MM.1S (cell line): ENCODE data around the gene SOX13.

Source experiments
- DNase-seq: peaks from one replicate; pipeline ENCODE4 v3.0.0-alpha.2; 2015
- H2AFZ ChIP-seq: fragments of 300-600 bp; sonication (generic); 2 replicates; pipeline ENCODE4 v1.6.0; 2016; ENCODE audit warnings: antibody characterized with exemption, low read length
- H3F3A ChIP-seq: fragments of 300-600 bp; sonication (generic); 2 replicates; pipeline ENCODE4 v1.6.1; 2016; ENCODE audit warnings: mild to moderate bottlenecking, antibody characterized with exemption, low read length, moderate library complexity, mixed read lengths; ENCODE audit not compliant: insufficient read depth
- H3K27ac ChIP-seq: fragments of 300-600 bp; sonication (generic); 2 replicates; pipeline ENCODE4 v1.5.1; 2016; ENCODE audit warnings: mild to moderate bottlenecking, low read length
- H3K27me3 ChIP-seq: fragments of 300-600 bp; sonication (generic); replicated peaks from 2 replicates; pipeline ENCODE4 v1.6.0; 2016; ENCODE audit warnings: low read length; ENCODE audit not compliant: insufficient read depth
- H3K36me3 ChIP-seq: fragments of 300-600 bp; sonication (generic); replicated peaks from 2 replicates; pipeline ENCODE4 v1.6.1; 2016; ENCODE audit warnings: mild to moderate bottlenecking, low read length, mixed read lengths; ENCODE audit not compliant: insufficient read depth
- H3K4me1 ChIP-seq: fragments of 300-600 bp; sonication (generic); 2 replicates; pipeline ENCODE4 v1.6.1; 2016; ENCODE audit warnings: low read length, mixed read lengths
- H3K4me2 ChIP-seq: fragments of 300-600 bp; sonication (generic); 2 replicates; pipeline ENCODE4 v1.6.0; 2016; ENCODE audit warnings: low read depth, low read length
- H3K4me3 ChIP-seq: fragments of 300-600 bp; sonication (generic); 2 replicates; pipeline ENCODE4 v1.5.1; 2016; ENCODE audit warnings: low read length, mixed read lengths
- H3K79me2 ChIP-seq: fragments of 300-600 bp; sonication (generic); 2 replicates; pipeline ENCODE4 v1.6.1; 2016; ENCODE audit warnings: mixed run types, low read length, mixed read lengths
- H3K9ac ChIP-seq: fragments of 300-600 bp; sonication (generic); 2 replicates; pipeline ENCODE4 v1.6.1; 2016; ENCODE audit warnings: low read length, mixed read lengths
- H3K9me2 ChIP-seq: fragments of 300-600 bp; sonication (generic); replicated peaks from 2 replicates; pipeline ENCODE4 v1.6.1; 2016; ENCODE audit warnings: mild to moderate bottlenecking, low read length, mixed read lengths; ENCODE audit not compliant: insufficient read depth
- H3K9me3 ChIP-seq: fragments of 300-600 bp; sonication (generic); replicated peaks from 2 replicates; pipeline ENCODE4 v1.6.1; 2016; ENCODE audit warnings: mild to moderate bottlenecking, low read length, mixed read lengths; ENCODE audit not compliant: insufficient read depth
- H4K20me1 ChIP-seq: fragments of 300-600 bp; sonication (generic); 2 replicates; pipeline ENCODE4 v1.6.1; 2016; ENCODE audit warnings: mild to moderate bottlenecking, low read length, moderate library complexity, mixed read lengths; ENCODE audit not compliant: insufficient read depth
- EZH2 ChIP-seq: fragments of 300-600 bp; sonication (generic); optimal IDR thresholded peaks from 2 replicates; pipeline ENCODE3; 2017; ENCODE audit warnings: low read depth, mild to moderate bottlenecking, antibody characterized with exemption, low read length, mixed read lengths
- EZH2phosphoT487 ChIP-seq: fragments of 300-600 bp; sonication (generic); IDR thresholded peaks from 2 replicates; pipeline ENCODE4 v1.6.1; 2018; ENCODE audit warnings: antibody characterized with exemption, low read length
- TF ChIP-seq, protein P1 (sequence below): fragments of 300-600 bp; sonication (generic); IDR thresholded peaks from 2 replicates; pipeline ENCODE4 v1.5.1; 2016; ENCODE audit warnings: antibody characterized with exemption, low read length, mixed read lengths

SOX13 gene

DNA sequence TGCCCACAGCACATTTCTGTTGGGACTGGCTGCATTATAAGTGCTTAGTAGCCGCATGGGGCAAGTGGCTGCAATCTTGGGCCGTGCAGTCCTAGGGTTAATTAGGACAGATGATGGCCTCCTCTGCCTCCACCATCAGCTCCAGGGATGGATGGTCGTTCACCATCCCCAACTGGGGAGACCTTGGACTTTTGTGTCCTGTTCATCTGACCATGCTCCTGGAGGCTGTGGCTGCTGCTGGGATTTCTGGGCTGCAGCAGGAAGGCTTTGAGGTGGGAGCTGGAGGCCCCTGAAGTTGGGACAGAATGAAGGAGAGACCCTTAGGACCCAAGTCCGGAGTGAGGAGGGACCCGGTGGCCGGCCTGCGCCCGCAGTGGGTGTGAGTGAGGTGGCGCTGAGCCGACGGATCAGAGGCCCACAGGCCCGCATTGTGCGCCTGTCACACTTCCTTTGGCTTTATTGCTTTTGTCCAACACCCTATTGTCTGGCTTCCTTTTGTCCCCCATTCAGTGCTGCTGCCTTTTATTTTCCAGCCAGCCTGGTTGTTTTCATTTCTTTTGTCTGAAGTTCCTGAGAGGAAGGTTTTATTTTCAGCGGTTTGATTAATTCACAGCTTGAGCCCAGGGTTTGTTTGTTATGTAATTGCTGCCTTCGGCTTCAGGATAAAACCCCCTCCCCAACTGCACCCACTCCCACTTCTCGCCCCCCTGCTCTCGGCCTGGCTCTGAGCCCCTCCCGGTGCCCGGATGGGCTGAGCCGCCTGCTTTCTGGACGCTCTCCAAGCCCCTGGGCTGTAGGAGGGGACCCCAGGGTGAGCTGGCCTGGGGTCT lies 35.6 kb downstream of the SOX13 start:
- no peak for DNase-seq
- Histone ChIP-seq H2AFZ (no peak overlapping the region), H3K4me3 (no peak overlapping the region), H3K9me2 (no peaks in the 10 kb centered on the region), H3F3A (no peaks in the 10 kb centered on the region), H3K4me1 (no peaks in the 10 kb centered on the region), H3K36me3 (no peaks in the 10 kb centered on the region), H3K9me3 (no peaks in the 10 kb centered on the region), H4K20me1 (no peaks in the 10 kb centered on the region), H3K27ac (no peak overlapping the region), H3K27me3 (no peaks in the 10 kb centered on the region), H3K79me2 (no peaks in the 10 kb centered on the region), H3K9ac (no peak overlapping the region), H3K4me2 (no peak overlapping the region)
- TF ChIP-seq, protein P1, sequence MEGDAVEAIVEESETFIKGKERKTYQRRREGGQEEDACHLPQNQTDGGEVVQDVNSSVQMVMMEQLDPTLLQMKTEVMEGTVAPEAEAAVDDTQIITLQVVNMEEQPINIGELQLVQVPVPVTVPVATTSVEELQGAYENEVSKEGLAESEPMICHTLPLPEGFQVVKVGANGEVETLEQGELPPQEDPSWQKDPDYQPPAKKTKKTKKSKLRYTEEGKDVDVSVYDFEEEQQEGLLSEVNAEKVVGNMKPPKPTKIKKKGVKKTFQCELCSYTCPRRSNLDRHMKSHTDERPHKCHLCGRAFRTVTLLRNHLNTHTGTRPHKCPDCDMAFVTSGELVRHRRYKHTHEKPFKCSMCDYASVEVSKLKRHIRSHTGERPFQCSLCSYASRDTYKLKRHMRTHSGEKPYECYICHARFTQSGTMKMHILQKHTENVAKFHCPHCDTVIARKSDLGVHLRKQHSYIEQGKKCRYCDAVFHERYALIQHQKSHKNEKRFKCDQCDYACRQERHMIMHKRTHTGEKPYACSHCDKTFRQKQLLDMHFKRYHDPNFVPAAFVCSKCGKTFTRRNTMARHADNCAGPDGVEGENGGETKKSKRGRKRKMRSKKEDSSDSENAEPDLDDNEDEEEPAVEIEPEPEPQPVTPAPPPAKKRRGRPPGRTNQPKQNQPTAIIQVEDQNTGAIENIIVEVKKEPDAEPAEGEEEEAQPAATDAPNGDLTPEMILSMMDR, result no peak
- TF ChIP-seq EZH2 (no peak), EZH2phosphoT487 (no peak)

DNA sequence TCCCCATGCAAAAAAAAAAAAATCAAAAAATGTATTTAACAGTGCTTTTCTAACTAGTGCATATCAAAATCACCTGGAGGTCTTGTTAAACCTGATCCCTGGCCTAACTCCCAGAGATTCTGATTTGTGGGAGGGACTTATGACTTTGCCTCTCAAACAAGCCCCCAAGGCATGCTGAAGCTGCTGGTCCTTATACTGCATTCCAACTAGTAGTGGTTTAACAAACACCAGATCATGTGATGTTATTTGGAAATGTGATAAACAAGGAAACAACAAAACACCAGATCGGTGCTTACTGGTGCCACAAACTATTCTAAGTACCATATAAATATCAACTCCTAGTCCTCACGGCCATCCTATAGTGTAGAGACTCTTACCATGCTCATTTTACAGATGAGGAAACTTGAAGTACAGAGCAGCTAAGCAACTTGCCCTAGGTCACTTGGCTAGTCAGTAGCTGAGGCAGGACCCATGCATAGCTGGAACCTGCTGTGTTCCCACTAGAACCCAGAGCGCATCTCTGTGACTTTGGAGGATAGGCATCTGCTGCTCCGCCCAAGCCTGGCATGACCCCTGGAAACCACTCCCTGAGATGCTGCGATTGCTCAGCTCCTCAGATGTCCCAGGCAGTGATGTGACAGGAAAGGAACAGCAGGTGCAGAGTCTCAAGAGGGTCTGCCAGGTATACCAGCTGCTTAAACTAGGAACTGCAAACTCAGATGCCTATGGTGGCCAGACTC lies 38.1 kb downstream of the SOX13 start:
- no peak for TF ChIP-seq EZH2
- TF ChIP-seq, protein P1, result no peak
- TF ChIP-seq EZH2phosphoT487, result no peak
- no peaks in the 10 kb centered on the region for H3K9me3 ChIP-seq
- no peak overlapping the region for H2AFZ ChIP-seq
- no peaks in the 10 kb centered on the region for H3K27me3 ChIP-seq
- no peaks in the 10 kb centered on the region for H3K36me3 ChIP-seq
- no peaks in the 10 kb centered on the region for H4K20me1 ChIP-seq
- H3K9me2 ChIP-seq, result no peaks in the 10 kb centered on the region
- H3K27ac ChIP-seq, result no peak overlapping the region
- DNase-seq, result no peak
- H3F3A ChIP-seq, result no peaks in the 10 kb centered on the region
- no peak overlapping the region for H3K4me3 ChIP-seq
- H3K4me2 ChIP-seq, result no peak overlapping the region
- no peaks in the 10 kb centered on the region for H3K4me1 ChIP-seq
- H3K9ac ChIP-seq, result no peak overlapping the region
- H3K79me2 ChIP-seq, result no peaks in the 10 kb centered on the region

DNA sequence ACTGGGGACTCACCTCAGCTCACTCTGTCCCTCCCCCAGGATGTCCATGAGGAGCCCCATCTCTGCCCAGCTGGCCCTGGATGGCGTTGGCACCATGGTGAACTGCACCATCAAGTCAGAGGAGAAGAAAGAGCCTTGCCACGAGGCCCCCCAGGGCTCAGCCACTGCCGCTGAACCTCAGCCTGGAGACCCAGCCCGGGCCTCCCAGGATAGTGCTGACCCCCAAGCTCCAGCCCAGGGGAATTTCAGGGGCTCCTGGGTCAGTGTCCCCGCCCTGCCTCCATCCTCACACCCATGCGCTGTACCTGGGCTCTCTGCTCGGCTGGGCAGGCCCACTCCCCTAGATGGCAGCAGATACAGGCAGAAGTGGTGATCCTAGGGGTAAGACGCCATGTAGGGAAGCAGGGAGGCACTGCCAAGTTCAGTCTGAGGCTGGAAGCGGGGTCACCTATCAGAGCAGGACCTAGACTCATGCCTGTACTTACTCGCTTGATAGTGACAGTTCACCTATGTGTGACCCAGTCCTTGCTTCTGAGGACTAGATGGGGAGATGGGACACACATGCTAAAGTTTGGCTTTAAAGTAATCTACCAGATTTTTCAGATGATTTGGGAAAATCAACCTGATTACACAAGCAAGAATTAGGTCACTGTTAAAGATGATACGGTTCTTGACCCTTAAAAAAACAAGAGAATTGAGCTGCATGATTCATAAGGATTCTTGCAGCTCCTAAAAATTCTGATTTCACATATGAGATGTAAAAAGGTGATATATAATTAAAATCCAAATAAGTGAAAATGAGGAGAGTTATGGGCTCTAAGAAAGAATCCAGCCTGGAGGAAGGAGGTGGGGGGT lies 40.2 kb downstream of the SOX13 start:
- Histone ChIP-seq H3K4me2 (no peak overlapping the region), H3K36me3 (no peaks in the 10 kb centered on the region), H3K4me1 (no peaks in the 10 kb centered on the region), H2AFZ (no peak overlapping the region), H3F3A (no peaks in the 10 kb centered on the region), H3K27ac (no peak overlapping the region), H3K9me3 (no peaks in the 10 kb centered on the region), H3K9me2 (no peaks in the 10 kb centered on the region), H4K20me1 (no peaks in the 10 kb centered on the region), H3K9ac (no peak overlapping the region), H3K27me3 (no peaks in the 10 kb centered on the region), H3K4me3 (no peak overlapping the region), H3K79me2 (no peaks in the 10 kb centered on the region)
- DNase-seq, result no peak
- TF ChIP-seq EZH2, result no peak
- TF ChIP-seq, protein P1, result no peak
- TF ChIP-seq EZH2phosphoT487, result no peak
